ENCODE measurements around the gene HAUS7. TPM values are rescaled to one million over a fixed set of nuclear protein-coding genes. Genes with fewer than 3 reads are reported as not detected.

HAUS7 gene
- total and polyA plus RNA-seq, 2 experiments from 2014 or later: 59.8 to 77.9 TPM

DNA sequence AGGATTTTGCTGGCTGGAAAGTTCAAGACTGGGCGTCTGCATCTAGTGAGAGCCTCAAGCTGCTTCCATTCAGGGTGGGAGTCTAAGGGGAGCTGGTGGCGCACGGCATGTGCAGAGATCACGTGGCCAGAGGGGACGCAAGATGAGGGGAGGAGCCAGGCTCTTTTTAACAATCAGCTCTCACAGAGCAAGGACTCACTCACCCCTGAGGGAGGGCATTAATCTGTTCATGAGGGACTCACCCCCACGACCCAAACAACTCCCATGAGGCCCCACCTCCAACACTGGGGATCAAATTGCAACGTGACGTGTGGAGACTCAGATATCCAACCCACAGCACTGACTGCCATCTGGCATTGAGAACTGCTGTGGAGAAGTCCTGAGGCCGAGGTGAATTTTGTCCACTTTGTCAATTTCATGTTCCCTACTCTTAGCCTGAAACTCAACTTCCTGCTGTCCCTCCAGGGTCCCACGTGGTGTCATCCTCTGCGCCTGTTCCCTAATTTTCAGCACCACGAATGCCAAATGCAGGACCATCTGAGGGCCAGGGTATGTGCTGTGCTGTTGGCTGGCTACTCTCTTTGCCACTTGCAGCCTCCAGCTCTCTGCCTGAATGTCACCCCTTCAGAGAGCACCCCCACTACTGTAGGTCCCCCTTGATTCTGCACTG, 53.5 kb downstream of the HAUS7 start:
- no peak overlapping the region for H3K4me2 ChIP-seq
- H3K4me1 ChIP-seq (ENCODE audit: insufficient read depth): no peaks in the 10 kb centered on the region
- H3K36me3 Mint-ChIP-seq (ENCODE audit: low read depth): no peaks in the 10 kb centered on the region
- H3K9me2 ChIP-seq (ENCODE audit: insufficient read depth): no peaks in the 10 kb centered on the region
- TF ChIP-seq ZNF331 (CRISPR knock-in tag; IDR thresholded peaks at IDR 0.05; ENCODE audit: low read depth) (no peak), JUNB (IDR thresholded peaks at IDR 0.05; ENCODE audit: unreplicated experiment) (no peak), STAT1 (IDR thresholded peaks at IDR 0.05; ENCODE audit: unreplicated experiment) (no peak)
- TF ChIP-seq, protein P1, sequence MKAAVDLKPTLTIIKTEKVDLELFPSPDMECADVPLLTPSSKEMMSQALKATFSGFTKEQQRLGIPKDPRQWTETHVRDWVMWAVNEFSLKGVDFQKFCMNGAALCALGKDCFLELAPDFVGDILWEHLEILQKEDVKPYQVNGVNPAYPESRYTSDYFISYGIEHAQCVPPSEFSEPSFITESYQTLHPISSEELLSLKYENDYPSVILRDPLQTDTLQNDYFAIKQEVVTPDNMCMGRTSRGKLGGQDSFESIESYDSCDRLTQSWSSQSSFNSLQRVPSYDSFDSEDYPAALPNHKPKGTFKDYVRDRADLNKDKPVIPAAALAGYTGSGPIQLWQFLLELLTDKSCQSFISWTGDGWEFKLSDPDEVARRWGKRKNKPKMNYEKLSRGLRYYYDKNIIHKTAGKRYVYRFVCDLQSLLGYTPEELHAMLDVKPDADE (IDR thresholded peaks at IDR 0.05): no peak
- TF ChIP-seq, protein P2, sequence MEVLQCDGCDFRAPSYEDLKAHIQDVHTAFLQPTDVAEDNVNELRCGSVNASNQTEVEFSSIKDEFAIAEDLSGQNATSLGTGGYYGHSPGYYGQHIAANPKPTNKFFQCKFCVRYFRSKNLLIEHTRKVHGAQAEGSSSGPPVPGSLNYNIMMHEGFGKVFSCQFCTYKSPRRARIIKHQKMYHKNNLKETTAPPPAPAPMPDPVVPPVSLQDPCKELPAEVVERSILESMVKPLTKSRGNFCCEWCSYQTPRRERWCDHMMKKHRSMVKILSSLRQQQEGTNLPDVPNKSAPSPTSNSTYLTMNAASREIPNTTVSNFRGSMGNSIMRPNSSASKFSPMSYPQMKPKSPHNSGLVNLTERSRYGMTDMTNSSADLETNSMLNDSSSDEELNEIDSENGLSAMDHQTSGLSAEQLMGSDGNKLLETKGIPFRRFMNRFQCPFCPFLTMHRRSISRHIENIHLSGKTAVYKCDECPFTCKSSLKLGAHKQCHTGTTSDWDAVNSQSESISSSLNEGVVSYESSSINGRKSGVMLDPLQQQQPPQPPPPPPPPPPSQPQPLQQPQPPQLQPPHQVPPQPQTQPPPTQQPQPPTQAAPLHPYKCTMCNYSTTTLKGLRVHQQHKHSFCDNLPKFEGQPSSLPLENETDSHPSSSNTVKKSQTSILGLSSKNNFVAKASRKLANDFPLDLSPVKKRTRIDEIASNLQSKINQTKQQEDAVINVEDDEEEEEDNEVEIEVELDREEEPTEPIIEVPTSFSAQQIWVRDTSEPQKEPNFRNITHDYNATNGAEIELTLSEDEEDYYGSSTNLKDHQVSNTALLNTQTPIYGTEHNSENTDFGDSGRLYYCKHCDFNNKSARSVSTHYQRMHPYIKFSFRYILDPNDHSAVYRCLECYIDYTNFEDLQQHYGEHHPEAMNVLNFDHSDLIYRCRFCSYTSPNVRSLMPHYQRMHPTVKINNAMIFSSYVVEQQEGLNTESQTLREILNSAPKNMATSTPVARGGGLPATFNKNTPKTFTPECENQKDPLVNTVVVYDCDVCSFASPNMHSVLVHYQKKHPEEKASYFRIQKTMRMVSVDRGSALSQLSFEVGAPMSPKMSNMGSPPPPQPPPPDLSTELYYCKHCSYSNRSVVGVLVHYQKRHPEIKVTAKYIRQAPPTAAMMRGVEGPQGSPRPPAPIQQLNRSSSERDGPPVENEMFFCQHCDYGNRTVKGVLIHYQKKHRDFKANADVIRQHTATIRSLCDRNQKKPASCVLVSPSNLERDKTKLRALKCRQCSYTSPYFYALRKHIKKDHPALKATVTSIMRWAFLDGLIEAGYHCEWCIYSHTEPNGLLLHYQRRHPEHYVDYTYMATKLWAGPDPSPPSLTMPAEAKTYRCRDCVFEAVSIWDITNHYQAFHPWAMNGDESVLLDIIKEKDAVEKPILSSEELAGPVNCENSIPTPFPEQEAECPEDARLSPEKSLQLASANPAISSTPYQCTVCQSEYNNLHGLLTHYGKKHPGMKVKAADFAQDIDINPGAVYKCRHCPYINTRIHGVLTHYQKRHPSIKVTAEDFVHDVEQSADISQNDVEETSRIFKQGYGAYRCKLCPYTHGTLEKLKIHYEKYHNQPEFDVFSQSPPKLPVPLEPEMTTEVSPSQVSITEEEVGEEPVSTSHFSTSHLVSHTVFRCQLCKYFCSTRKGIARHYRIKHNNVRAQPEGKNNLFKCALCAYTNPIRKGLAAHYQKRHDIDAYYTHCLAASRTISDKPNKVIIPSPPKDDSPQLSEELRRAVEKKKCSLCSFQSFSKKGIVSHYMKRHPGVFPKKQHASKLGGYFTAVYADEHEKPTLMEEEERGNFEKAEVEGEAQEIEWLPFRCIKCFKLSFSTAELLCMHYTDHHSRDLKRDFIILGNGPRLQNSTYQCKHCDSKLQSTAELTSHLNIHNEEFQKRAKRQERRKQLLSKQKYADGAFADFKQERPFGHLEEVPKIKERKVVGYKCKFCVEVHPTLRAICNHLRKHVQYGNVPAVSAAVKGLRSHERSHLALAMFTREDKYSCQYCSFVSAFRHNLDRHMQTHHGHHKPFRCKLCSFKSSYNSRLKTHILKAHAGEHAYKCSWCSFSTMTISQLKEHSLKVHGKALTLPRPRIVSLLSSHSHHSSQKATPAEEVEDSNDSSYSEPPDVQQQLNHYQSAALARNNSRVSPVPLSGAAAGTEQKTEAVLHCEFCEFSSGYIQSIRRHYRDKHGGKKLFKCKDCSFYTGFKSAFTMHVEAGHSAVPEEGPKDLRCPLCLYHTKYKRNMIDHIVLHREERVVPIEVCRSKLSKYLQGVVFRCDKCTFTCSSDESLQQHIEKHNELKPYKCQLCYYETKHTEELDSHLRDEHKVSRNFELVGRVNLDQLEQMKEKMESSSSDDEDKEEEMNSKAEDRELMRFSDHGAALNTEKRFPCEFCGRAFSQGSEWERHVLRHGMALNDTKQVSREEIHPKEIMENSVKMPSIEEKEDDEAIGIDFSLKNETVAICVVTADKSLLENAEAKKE (CRISPR knock-in tag; IDR thresholded peaks at IDR 0.05): no peak
- no peaks in the 10 kb centered on the region for H3K79me2 ChIP-seq (replicated peaks; ENCODE audit: insufficient read depth)
- H3K4me3 ChIP-seq: no peak overlapping the region
- no peak for DNase-seq (ENCODE audit: low spot score)
- no peaks in the 10 kb centered on the region for H3F3A ChIP-seq (replicated peaks; ENCODE audit: low read depth)
- no peak overlapping the region for H3K27ac ChIP-seq (ENCODE audit: low read depth)
- H3K4me3 Mint-ChIP-seq: no peak overlapping the region
- H3K27ac Mint-ChIP-seq: no peak overlapping the region
- H3K27me3 Mint-ChIP-seq (ENCODE audit: insufficient read depth, low read depth, poor library complexity): peaks cover 6% of the 10 kb centered on the region
- no peak for ATAC-seq
- H3K4me1 Mint-ChIP-seq: peaks cover 13% of the 10 kb centered on the region
- no peak overlapping the region for H2AFZ ChIP-seq
- H3K27me3 ChIP-seq (ENCODE audit: insufficient read depth): peaks cover 7% of the 10 kb centered on the region; the same call in 1 of the 2 replicates
- no peaks in the 10 kb centered on the region for H3K9me3 Mint-ChIP-seq
- H4K20me1 ChIP-seq (replicated peaks; ENCODE audit: insufficient read depth): no peaks in the 10 kb centered on the region
- H3K36me3 ChIP-seq (ENCODE audit: insufficient read depth): no peaks in the 10 kb centered on the region

Measured in GM23338 (cell line).